HepG2 (cell line): Measurements from ENCODE around the gene HELZ2. TPM values are rescaled to one million over a fixed set of nuclear protein-coding genes. Genes with fewer than 3 reads are reported as not detected.
A peak's percentile ranks its signal among the peaks of the same experiment; 100 is the strongest.

Experiments used
- ATAC-seq: fragments of 200-7000 bp; cut with Tn5 transposase; 3 replicates; pipeline ENCODE4 v1.9.1; 2020; ENCODE audit warnings: mild to moderate bottlenecking, moderate library complexity
- BruUV-seq: library from RNA; stranded (reverse); fragments of 400-500 nt; replicated peaks from 2 replicates; lab custom pipeline; 2021; lab: Mats Ljungman, UMichigan
- CTCF ChIA-PET: fragments of 300-600 bp; formaldehyde crosslinking; extraction: SDS; loops from one replicate; lab custom pipeline; 2021; ENCODE audit warnings: low total read pairs, inconsistent platforms, low intra/inter-chr PET ratio; lab: Yijun Ruan, JAX
- POLR2A ChIA-PET: fragments of 350-600 bp; sonication (Branson Sonifier 250); formaldehyde crosslinking; loops from one replicate; lab custom pipeline; 2020; ENCODE audit warnings: antibody characterized with exemption, inconsistent platforms; lab: Yijun Ruan, JAX
- DNase-seq: peaks from one replicate; pipeline ENCODE4 v3.0.0-alpha.2; 2015; ENCODE audit warnings: low spot score
- FAIRE-seq: peaks from 3 replicates; lab custom pipeline; 2011; peaks lifted over from hg19 to GRCh38; lab: Jason Lieb, UNC
- H2AFZ ChIP-seq: one replicate; pipeline ENCODE4 v1.6.1; 2011; ENCODE audit warnings: low read length, inconsistent platforms
- H3K27ac ChIP-seq: fragments of 300-600 bp; 3 replicates; pipeline ENCODE4 v1.8.0; 2011; ENCODE audit warnings: mixed run types, mild to moderate bottlenecking, mixed read lengths, low read length, inconsistent platforms; ENCODE audit not compliant: insufficient read depth; ENCODE audit errors: extremely low read length
- H3K27me3 ChIP-seq, 2 experiments: fragments of 200-600 bp in 1 of 2; 2 replicates in 1 of 2; 3 replicates in 1 of 2; pipeline versions ENCODE4 v1.6.0 to v1.8.0; 2011; ENCODE audit warnings: low read length in 2 of 2, mild to moderate bottlenecking in 2 of 2, moderate library complexity in 2 of 2, inconsistent platforms in 1 of 2; ENCODE audit not compliant: insufficient read depth in 2 of 2, control insufficient read depth in 1 of 2
- H3K36me3 ChIP-seq, 2 experiments: fragments of 200-600 bp in 1 of 2; replicated peaks in 1 of 2; 2 replicates in 1 of 2; 3 replicates in 1 of 2; pipeline versions ENCODE4 v1.5.1 to v1.8.0; 2011; ENCODE audit warnings: low read length in 2 of 2, inconsistent platforms in 1 of 2; ENCODE audit not compliant: insufficient read depth in 2 of 2, control insufficient read depth in 1 of 2
- H3K4me1 ChIP-seq: 2 replicates; pipeline ENCODE4 v1.5.1; 2012; ENCODE audit warnings: low read length, inconsistent platforms; ENCODE audit not compliant: insufficient read depth
- H3K4me2 ChIP-seq: 2 replicates; pipeline ENCODE4 v1.6.0; 2011; ENCODE audit warnings: low read depth, low read length, inconsistent platforms
- H3K4me3 ChIP-seq, 3 experiments: fragments of 200-600 bp in 1 of 3; sonication (generic), shearing (Covaris generic) in 1 of 3; replicated peaks in 1 of 3; 2 replicates each; pipeline ENCODE4 v1.5.1; 2011 to 2016; ENCODE audit warnings: low read length in 3 of 3, inconsistent platforms in 2 of 3, low read depth in 2 of 3, mild to moderate bottlenecking in 2 of 3, control low read depth in 1 of 3, mixed read lengths in 1 of 3; ENCODE audit not compliant: insufficient read depth in 1 of 3
- H3K79me2 ChIP-seq: one replicate; pipeline ENCODE4 v1.6.1; 2011; ENCODE audit warnings: low read length, inconsistent platforms; ENCODE audit not compliant: insufficient read depth
- H3K9ac ChIP-seq: 2 replicates; pipeline ENCODE4 v1.6.0; 2011; ENCODE audit warnings: mild to moderate bottlenecking, low read depth, low read length, inconsistent platforms; ENCODE audit not compliant: insufficient read depth
- H3K9me3 ChIP-seq: 2 replicates; pipeline ENCODE4 v1.5.1; 2012; ENCODE audit warnings: mild to moderate bottlenecking, low read length
- H4K20me1 ChIP-seq: 2 replicates; pipeline ENCODE4 v1.6.0; 2011; ENCODE audit warnings: inconsistent platforms, mild to moderate bottlenecking, low read length, moderate library complexity; ENCODE audit not compliant: insufficient read depth
- CEBPG ChIP-seq: IDR thresholded peaks from 2 replicates; pipeline ENCODE4 v1.6.1; 2016
- EZH2 ChIP-seq: conservative IDR thresholded peaks from 2 replicates; pipeline ENCODE4 v1.6.1; 2012; ENCODE audit warnings: mild to moderate bottlenecking, low read depth, low read length, moderate library complexity
- HMG20A ChIP-seq: IDR thresholded peaks from 2 replicates; pipeline ENCODE4 v1.6.1; 2016; ENCODE audit warnings: borderline replicate concordance
- HNRNPH1 ChIP-seq: fragments of 200-400 bp; formaldehyde crosslinking; optimal IDR thresholded peaks from 2 replicates; pipeline ENCODE3; 2017; ENCODE audit warnings: mild to moderate bottlenecking, low read depth, low read length
- JARID2 ChIP-seq: sonication (generic); formaldehyde crosslinking; IDR thresholded peaks from 2 replicates; pipeline ENCODE4 v1.8.1; 2023; ENCODE audit warnings: missing genetic modification reagents, inconsistent platforms; ENCODE audit not compliant: insufficient replicate concordance
- POLR2A ChIP-seq, 2 experiments: IDR thresholded peaks; 2 replicates each; pipeline ENCODE4 v1.6.1; 2011; ENCODE audit warnings: low read depth in 2 of 2, low read length in 2 of 2, mild to moderate bottlenecking in 1 of 2, moderate library complexity in 1 of 2; ENCODE audit not compliant: insufficient read depth in 1 of 2
- SP140L ChIP-seq: sonication (generic); formaldehyde crosslinking; IDR thresholded peaks from 2 replicates; pipeline ENCODE4 v1.4.0; 2020; ENCODE audit warnings: missing genetic modification reagents, borderline replicate concordance
- ZC3H13 ChIP-seq: sonication (generic); formaldehyde crosslinking; IDR thresholded peaks from 2 replicates; pipeline ENCODE4 v1.8.1; 2023; ENCODE audit warnings: mild to moderate bottlenecking, missing genetic modification reagents, moderate library complexity
- ZFP36L2 ChIP-seq: sonication (generic); formaldehyde crosslinking; IDR thresholded peaks from 2 replicates; pipeline ENCODE4 v1.4.0; 2020; ENCODE audit warnings: missing genetic modification reagents
- ZNF564 ChIP-seq: sonication (generic); formaldehyde crosslinking; IDR thresholded peaks from 2 replicates; pipeline ENCODE4 v1.8.1; 2023; ENCODE audit warnings: mild to moderate bottlenecking, missing genetic modification reagents
- ZNF782 ChIP-seq: sonication (generic); formaldehyde crosslinking; IDR thresholded peaks from 2 replicates; pipeline ENCODE4 v1.4.0; 2020; ENCODE audit warnings: missing genetic modification reagents, mild to moderate bottlenecking, borderline replicate concordance
- ZNF891 ChIP-seq: sonication (generic); formaldehyde crosslinking; IDR thresholded peaks from 2 replicates; pipeline ENCODE4 v1.5.0; 2020; ENCODE audit warnings: mild to moderate bottlenecking, missing genetic modification reagents
- ZZZ3 ChIP-seq: sonication (generic); formaldehyde crosslinking; IDR thresholded peaks from 2 replicates; pipeline ENCODE4 v1.4.0; 2020; ENCODE audit warnings: missing genetic modification reagents, mild to moderate bottlenecking, borderline replicate concordance
- WGBS: methylation state at CpG from one replicate; pipeline ENCODE4 v1.1.6; 2017; ENCODE audit warnings: low lambda C conversion rate; 5-methylcytosine and 5-hydroxymethylcytosine counted together
- in situ Hi-C: cut with HindIII; loops from 2 replicates; pipeline ENCODE4 v1.10.0; 2017; ENCODE audit warnings: low pct_unique_long_range_greater_than_20kb; ENCODE audit not compliant: extremely low pct_ligation_motif_present
- intact Hi-C: fragments of 100-400 bp; cut with micrococcal nuclease; formaldehyde crosslinking; loops from one replicate; pipeline ENCODE4 v1.10.0; 2022; ENCODE audit not compliant: unreplicated experiment
- polyA plus RNA-seq, 8 experiments: library from polyadenylated mRNA; depleted of rRNA in 3 of 8; stranded (reverse) in 7 of 8; unstranded in 1 of 8; fragments of >200 nt; fragmentation: Illumina TruSeq in 4 of 8; extraction: Trizol in 4 of 8; gene quantifications; 2 replicates each; pipeline versions ENCODE4 v1.2.1 to v1.2.3, GENCODE V29; 2011 to 2016; ENCODE audit warnings: low read depth in 4 of 8, missing spikeins in 1 of 8, mixed read lengths in 1 of 8; ENCODE audit not compliant: insufficient read depth in 1 of 8
- total RNA-seq, 5 experiments: library from RNA; depleted of rRNA; stranded (reverse); fragments of >200 nt; fragmentation: Illumina TruSeq; extraction: Trizol; gene quantifications; 2 replicates each; pipeline ENCODE4 v1.2.3, GENCODE V29; 2016; ENCODE audit warnings: low read depth in 1 of 5
- TF ChIP-seq, protein P1 (sequence below): sonication (generic); formaldehyde crosslinking; IDR thresholded peaks from 2 replicates; pipeline ENCODE4 v1.5.0; 2020; ENCODE audit warnings: missing genetic modification reagents, mild to moderate bottlenecking, borderline replicate concordance
- TF ChIP-seq, protein P2 (sequence below): sonication (generic); formaldehyde crosslinking; conservative IDR thresholded peaks from 2 replicates; pipeline ENCODE4 v1.8.0; 2022; ENCODE audit warnings: low read depth, missing genetic modification reagents
- TF ChIP-seq, protein P3 (sequence below): IDR thresholded peaks from 2 replicates; pipeline ENCODE4 v1.6.1; 2016; ENCODE audit warnings: missing compliant biosample characterization, missing genetic modification reagents, borderline replicate concordance
- TF ChIP-seq, protein P4 (sequence below): sonication (generic); formaldehyde crosslinking; IDR thresholded peaks from 2 replicates; pipeline ENCODE4 v1.9.0; 2022; ENCODE audit warnings: low read depth, missing genetic modification reagents
- TF ChIP-seq, protein P5 (sequence below): sonication (generic); formaldehyde crosslinking; IDR thresholded peaks from 2 replicates; pipeline ENCODE4 v1.8.1; 2023; ENCODE audit warnings: mild to moderate bottlenecking, missing genetic modification reagents, borderline replicate concordance

The HELZ2 gene
- total and polyA plus RNA-seq, 2 of the 13 experiments (the other 11 are each of a cell fraction or from before 2014, with no cell fraction given) = 9.6 to 10.1 TPM

DNA sequence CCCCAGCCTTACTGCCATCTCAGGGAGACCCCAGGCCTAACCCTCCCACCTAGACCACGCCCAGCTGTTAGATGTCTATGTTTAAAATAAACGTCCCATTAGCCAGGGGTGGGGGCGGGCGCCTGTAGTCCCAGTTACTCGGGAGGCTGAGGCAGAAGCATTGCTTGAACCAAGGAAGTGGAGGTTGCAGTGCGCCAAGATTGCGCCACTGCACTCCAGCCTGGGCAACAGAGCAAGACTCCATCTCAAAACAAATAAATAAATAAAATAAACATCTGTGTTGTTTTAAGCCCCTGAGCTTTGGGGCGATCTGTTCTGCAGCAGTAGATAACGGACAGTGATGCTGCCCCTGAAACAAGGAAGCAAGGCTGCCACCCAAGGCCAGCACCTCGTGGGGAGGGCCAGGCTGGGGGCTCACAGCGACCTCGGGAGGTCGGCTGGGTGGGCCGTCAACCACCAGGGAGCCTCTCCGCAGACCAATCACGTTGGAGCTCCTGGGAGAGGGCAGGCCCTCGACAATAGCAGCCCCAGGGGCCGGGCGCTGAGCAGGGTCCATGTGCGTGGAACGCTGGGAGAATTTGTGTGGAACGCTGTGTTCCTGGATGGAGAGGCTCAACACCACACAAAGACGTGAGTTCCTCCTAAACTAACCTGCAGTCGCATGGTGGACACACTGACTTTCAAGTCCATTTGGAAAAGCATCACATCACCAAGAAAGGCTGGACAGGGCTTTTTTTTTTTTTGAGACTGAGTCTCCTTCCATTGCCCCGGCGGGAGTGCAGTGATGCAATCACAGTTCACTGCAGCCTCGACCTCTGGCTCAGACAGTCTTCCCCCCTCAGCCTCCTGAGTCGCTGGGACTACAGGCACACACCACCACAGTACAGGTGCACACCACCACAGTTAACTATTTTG, 1.0 kb upstream of the HELZ2 start:
- in situ Hi-C loops = loop anchor here (5.0 kb wide), 1 partner anchor 38 kb away; the partner anchor contains the start of gene PTK6
- Histone ChIP-seq H3K4me1 (peaks cover 64% of the 10 kb centered on the region), H3K36me3 (no peaks in the 10 kb centered on the region), H3K79me2 (no peaks in the 10 kb centered on the region), H3K9me3 (no peaks in the 10 kb centered on the region), H3K27me3 (peaks cover 6 to 30% of the 10 kb centered on the region in 2 experiments; a peak in 3 of 5 replicates), H3K4me3 (peak overlapping the region; percentile 52 to 98 (median 88)), H3K4me2 (peak overlapping the region; percentile 100), H2AFZ (no peak overlapping the region), H3K9ac (peak overlapping the region; percentile 48; the same call in 1 of the 2 replicates), H4K20me1 (peaks cover 2% of the 10 kb centered on the region; the same call in 1 of the 2 replicates), H3K27ac (no peak overlapping the region)
- peak; percentile 20 for ATAC-seq
- intact Hi-C loops = no loop called here
- no peak for DNase-seq
- CTCF ChIA-PET = no interaction called here
- FAIRE-seq = no peak
- POLR2A ChIA-PET = interaction anchor here (0.9 to 2.6 kb wide), 10 partner anchors 10 to 382 kb away, joined by 3 to 26 read pairs (median 7); partner anchors contain the start of genes GMEB2, PPDPF, PTK6 and TPD52L2
- no TSS peak for BruUV-seq
- WGBS = 16% methylated on average over 26 of the region's 28 CpGs
- TF ChIP-seq, protein P1, sequence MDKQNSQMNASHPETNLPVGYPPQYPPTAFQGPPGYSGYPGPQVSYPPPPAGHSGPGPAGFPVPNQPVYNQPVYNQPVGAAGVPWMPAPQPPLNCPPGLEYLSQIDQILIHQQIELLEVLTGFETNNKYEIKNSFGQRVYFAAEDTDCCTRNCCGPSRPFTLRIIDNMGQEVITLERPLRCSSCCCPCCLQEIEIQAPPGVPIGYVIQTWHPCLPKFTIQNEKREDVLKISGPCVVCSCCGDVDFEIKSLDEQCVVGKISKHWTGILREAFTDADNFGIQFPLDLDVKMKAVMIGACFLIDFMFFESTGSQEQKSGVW (CRISPR knock-in tag) = no peak
- TF ChIP-seq JARID2 (CRISPR knock-in tag) (no peak), ZZZ3 (CRISPR knock-in tag) (no peak), CEBPG (peak; percentile 93), POLR2A (IDR thresholded peaks at IDR 0.05; ENCODE audit: insufficient read depth in 1 of 2, low read depth in 2 of 2, low read length in 2 of 2) (no peak), SP140L (CRISPR knock-in tag) (no peak), EZH2 (no peak), ZFP36L2 (CRISPR knock-in tag) (0 out of 2 replicates have a peak, but pooled peaks have one; percentile 82), ZNF782 (CRISPR knock-in tag) (no peak), ZNF564 (CRISPR knock-in tag) (no peak), ZNF891 (peak; percentile 57; the same call in 1 of the 2 replicates), HMG20A (CRISPR knock-in tag) (no peak), HNRNPH1 (no peak), ZC3H13 (no peak)
- TF ChIP-seq, protein P2, sequence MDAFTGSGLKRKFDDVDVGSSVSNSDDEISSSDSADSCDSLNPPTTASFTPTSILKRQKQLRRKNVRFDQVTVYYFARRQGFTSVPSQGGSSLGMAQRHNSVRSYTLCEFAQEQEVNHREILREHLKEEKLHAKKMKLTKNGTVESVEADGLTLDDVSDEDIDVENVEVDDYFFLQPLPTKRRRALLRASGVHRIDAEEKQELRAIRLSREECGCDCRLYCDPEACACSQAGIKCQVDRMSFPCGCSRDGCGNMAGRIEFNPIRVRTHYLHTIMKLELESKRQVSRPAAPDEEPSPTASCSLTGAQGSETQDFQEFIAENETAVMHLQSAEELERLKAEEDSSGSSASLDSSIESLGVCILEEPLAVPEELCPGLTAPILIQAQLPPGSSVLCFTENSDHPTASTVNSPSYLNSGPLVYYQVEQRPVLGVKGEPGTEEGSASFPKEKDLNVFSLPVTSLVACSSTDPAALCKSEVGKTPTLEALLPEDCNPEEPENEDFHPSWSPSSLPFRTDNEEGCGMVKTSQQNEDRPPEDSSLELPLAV = no peak
- TF ChIP-seq, protein P3, sequence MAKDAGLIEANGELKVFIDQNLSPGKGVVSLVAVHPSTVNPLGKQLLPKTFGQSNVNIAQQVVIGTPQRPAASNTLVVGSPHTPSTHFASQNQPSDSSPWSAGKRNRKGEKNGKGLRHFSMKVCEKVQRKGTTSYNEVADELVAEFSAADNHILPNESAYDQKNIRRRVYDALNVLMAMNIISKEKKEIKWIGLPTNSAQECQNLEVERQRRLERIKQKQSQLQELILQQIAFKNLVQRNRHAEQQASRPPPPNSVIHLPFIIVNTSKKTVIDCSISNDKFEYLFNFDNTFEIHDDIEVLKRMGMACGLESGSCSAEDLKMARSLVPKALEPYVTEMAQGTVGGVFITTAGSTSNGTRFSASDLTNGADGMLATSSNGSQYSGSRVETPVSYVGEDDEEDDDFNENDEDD (CRISPR knock-in tag) = peak; percentile 56; the same call in 1 of the 2 replicates
- TF ChIP-seq, protein P4, sequence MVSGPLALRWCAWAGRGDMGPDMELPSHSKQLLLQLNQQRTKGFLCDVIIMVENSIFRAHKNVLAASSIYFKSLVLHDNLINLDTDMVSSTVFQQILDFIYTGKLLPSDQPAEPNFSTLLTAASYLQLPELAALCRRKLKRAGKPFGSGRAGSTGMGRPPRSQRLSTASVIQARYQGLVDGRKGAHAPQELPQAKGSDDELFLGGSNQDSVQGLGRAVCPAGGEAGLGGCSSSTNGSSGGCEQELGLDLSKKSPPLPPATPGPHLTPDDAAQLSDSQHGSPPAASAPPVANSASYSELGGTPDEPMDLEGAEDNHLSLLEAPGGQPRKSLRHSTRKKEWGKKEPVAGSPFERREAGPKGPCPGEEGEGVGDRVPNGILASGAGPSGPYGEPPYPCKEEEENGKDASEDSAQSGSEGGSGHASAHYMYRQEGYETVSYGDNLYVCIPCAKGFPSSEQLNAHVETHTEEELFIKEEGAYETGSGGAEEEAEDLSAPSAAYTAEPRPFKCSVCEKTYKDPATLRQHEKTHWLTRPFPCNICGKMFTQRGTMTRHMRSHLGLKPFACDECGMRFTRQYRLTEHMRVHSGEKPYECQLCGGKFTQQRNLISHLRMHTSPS (CRISPR knock-in tag) = no peak
- TF ChIP-seq, protein P5, sequence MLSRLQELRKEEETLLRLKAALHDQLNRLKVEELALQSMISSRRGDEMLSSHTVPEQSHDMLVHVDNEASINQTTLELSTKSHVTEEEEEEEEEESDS (CRISPR knock-in tag) = no peak
